HG03565 (cell line): ENCODE measurements around the gene KIRREL3.

Experiments
- ATAC-seq: cut with Tn5 transposase; IDR thresholded peaks from one replicate; pipeline ENCODE4 v1.9.1; 2021; ENCODE audit warnings: mild to moderate bottlenecking, moderate library complexity; ENCODE audit not compliant: unreplicated experiment

KIRREL3 gene

GRCh38 chr11:126646701-126647557, 353.6 kb downstream of the KIRREL3 start:
- ATAC-seq = no peak

DNA sequence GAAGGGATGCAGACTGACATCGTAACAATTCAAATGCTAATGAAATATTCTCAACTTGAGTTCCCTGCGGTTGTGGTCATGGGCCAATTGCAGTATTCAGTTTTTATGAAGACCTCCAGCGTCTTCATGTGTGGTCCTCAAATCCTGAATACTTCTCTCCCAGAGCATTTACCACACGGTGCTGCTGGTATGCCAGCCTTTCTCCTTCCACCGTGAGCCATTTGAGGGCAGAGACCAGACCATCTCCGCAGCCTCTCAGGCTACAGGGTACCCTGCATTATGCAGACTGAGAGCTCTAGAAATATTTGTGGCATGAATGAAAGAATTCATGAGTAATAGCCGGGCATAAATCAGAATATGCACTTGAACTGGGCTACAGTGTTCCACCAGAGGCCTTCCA, 355.4 kb downstream of the KIRREL3 start:
- ATAC-seq = no peak

- no peak for ATAC-seq
These were observed 360.4 kb downstream of the KIRREL3 start for GRCh38 chr11:126640186-126640585.

DNA sequence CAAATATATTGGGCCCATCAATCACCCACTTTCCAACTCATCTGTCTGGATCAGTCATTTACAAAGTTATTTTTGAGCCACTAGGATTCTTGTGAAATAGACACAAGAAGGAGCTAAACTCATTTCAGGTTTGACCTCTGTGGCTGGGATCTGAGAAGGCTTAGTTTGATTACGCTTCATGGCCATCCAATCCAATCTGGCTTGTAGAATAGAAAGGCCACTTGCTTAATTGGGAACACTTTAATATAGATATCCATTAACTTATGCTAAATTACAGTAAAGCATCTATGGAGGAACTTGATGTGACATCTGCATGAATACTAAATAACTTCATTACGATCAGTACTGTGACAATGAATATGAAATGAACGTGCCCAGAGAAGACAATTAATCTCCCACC, 360.9 kb downstream of the KIRREL3 start:
- ATAC-seq = no peak

- ATAC-seq = no peak
These were observed 361.9 kb downstream of the KIRREL3 start for GRCh38 chr11:126638648-126639047.

- ATAC-seq = no peak
These were observed 362.8 kb downstream of the KIRREL3 start for GRCh38 chr11:126637795-126638175.

DNA sequence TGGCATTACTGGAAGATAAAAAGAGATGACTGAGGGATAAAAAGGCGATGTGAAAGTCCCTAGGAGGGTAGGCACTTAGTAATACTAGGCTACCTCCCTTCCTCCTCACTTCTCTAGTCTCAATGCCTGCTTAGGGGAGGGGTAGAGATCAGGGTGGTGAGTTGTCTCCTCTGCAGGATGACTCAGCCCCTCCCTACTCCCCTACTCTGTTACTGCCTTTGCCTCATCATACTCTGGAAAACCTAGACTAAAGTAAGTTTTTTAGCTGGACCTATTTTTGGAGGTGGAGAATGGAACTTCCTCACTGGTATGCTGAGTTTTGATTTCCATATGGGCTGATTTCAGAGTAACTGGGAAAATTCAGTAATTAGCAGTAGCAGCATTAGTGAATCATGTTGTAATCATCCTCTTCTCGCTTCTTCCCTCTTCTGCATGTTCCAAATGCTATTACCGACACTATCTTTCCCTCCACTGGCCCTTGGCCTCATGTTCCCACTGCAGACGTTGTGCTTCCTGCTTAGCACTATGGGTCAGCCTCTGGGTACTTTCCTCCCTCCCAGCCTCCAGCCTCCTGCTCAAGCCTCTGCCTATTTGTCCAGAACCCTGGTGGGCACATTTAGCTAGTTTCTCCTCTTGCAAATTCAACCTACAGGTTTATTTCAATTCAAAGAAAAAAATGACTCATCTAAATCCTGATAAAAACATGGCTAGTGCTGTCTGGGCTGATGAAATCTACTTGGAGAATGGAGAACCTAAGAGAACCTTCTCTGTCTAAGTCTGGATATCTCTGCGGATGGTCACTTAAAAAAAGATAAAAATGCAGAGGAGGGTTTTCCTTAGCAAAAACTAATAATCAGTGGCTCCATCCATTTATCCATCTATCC, 363.4 kb downstream of the KIRREL3 start:
- ATAC-seq = no peak

DNA sequence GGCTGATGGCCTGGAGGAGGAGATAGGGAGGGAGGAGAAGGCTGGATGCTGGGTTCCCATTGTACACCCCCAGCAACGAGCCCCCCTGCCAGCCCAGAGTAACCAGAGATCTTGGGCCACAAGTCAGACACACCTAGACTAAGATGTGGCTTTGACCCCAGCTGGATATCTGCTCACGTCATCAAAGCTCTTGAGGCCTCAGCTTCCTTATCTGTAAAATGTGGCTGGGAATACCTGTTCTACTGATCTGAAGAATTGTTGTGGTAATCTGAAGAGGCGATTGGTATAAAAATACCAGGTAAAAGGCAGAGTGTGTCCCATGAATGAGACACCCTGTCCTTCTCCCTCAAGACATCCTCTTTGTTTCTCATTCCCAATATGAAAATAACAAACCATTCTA, 365.1 kb downstream of the KIRREL3 start:
- ATAC-seq = no peak

DNA sequence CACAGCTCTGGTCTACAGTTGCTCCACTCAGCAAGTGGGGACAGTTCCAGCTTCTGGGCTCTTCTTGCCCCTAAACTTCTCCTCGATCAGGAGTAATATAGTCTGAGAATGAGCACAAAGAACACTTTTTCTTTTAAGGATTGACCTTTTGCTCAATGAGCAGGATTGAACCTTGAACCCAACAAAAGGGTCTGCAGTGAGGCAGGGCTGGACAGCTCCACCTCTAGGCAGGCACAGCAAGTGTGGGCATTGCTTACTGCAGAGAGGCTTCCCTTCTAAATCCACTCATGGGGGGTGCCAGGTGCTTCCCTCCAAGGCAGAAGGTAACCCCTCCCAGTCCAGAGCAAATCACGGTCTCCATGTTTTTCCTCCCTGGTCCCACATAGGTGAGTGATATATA, 365.6 kb downstream of the KIRREL3 start:
- ATAC-seq = no peak

DNA sequence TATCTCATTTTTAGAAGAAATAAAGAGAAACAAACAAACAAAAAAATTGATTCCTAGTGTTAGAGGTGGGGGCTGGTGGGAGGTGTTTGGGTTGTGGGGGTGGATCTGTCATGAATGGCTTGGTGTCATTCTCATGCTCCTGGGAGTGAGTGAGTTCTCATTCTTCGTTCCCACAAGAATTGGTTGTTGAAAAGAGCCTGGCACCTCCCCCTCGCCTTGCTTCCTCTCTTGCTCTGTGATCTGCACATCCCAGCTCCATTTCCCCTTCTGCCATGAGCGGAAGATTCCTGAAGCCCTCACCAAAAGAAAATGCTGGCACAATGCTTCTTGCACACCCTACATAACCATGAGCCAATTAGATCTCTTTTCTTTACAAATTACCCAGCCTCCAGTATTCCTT, 367.2 kb downstream of the KIRREL3 start:
- no peak for ATAC-seq

DNA sequence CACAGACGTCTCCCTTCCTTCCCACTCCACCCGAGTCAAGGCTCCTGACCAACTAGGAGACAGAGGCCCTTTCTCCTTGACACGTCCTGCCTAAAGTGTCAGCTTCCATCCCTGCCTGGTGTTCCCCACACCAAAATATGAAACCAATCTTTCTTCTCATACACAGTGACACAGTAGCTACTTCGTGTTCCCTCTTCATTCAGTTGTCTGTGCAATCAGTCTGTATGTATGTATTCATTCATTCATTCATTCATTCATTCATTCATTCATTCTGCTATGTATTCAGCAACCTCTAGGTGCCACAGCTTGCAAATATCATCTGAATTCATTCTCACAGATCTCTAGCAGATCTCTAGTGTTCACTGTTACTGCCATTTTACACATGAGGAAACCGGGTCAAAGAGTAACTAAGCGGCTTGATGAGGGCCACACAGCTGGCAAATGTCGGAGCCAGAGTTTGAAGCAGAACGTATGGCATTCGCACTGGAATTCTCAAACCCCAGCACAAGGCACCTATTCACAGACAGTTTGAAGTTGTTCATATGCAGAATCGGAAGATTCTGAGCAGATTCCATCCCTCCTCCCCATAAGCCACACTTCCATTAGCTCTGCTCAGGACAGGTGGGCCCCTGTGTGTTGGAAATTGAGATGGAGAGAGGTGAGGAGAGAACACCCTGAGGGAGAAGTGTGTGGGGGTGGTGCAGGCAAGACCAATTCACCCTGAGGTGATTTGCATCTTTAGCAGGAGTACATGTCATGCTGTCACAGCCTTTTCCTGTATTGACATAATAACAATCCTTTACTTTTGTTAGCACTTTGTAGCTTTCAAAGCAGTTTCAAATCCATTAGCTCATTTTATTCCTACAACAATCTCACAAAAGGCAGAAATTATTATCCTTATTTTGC, 369.4 kb downstream of the KIRREL3 start:
- ATAC-seq = no peak

DNA sequence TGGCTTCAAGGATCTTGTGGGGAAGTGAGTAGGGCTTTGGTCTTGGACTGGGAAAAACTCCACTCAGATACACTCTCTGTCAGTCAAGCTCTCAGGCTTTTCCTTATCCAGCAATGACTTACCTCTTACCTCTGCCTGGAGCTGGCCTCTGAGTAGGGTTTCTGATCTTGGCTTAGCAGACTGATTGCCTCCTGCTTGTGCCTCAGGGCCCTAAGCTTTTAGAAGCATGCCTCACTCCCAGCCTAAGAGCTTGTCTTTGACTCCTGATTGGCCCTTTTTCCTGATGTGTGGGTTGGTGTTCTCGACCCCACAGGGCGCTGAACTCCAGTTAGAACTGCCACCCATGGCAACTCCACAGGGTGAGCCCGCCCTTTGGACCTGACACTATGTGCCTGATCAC, 370.1 kb downstream of the KIRREL3 start:
- ATAC-seq = no peak

DNA sequence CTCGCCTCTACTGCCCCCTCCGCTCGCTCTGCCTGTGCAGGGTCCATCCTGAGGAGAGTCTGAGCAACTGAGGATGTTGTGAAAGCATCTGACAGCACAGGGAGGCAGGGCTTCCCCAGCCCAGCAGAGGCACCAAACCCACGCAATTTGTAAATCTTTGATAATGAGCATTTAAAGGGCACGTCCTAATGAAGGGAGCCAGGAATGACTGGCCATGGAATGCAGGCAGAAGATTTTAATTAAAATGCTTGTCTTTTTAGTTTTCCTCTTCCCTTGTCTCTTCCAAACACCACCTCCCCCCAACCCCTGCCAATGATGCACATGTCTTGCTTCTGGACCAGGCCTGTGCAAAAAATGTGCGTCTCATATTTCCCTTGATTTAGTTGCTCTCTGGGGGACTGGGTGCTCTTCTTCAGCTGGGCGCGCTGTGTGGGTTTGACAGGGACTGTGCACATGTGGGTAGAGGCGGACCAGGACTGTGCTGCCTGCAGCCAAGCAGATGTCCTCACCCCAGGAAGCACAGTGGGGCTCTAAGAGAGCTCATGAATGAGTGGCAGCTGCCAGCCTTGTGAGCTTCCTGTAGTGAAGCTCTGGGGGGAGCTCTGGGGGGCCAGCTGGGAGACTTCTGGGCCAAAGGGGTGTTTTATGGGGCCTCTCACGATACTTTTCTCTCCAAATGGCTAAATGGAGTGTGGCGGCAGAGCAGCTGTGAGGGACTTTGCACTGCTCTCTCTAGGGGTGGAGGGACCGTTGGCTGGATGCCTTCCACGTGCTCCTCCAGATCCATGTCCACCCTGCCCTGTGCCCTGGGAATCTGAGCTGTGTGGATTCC, 371.6 kb downstream of the KIRREL3 start:
- no peak for ATAC-seq

GRCh38 chr11:126628450-126628789, 372.1 kb downstream of the KIRREL3 start:
- no peak for ATAC-seq

DNA sequence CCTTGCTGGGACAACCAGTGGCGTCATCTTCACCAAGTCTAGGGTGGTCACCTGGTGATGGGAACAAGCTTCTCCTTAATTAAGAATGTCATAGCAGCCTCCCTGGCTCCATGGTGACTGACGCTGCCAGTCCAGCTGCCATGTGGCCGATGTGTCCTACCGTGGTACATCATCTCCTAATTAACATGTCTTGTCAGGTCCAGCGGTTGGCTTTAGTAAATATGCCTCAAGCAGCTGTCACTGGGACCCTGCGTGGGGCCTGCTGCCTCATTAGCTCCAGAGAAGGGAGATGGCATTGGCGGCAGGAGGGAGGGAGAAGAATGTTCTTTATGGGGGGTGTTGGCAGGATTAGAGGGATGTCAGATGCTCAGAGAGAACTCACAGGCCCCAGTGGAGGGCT, 373.1 kb downstream of the KIRREL3 start:
- ATAC-seq = no peak

- ATAC-seq = no peak
These were observed 376.1 kb downstream of the KIRREL3 start for GRCh38 chr11:126624506-126624905.

DNA sequence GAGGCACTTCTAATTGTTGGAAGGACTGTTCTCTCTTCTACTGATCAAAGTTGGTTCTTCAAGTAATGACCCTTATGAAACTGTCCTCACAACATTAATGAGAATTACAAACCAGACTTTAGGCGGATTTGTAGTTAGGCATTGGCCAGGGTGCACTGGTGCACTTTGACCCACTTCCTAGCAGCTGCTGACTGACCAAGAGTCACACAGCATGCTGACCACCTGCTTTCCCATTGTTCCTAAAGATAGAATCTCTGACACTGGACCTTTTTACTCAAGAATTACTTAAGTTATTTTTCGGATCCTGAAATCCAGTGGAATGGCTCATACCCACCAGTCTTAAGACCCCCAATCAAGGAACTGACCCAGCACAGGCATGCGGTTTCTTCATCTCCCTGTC, 381.1 kb downstream of the KIRREL3 start:
- ATAC-seq = no peak

DNA sequence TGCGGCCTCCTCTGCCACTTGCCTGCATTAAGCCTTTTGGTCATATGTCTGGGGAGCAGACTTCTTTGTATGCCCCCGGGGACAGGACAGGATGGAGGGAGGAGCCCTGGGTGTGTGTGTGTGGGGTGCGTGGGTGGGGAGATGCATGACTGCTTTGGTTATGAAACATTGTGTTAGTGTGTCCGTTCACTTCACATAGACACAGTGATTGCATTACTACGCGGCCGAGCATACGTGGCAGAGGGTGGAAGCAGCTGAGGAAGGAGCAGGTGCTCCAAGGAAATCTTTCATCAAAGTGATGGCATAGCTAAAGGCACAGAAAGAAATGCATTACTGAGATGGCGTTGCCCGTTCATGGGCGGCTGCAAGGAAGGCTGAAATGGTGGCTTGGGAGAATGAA, 384.7 kb downstream of the KIRREL3 start:
- ATAC-seq = no peak

DNA sequence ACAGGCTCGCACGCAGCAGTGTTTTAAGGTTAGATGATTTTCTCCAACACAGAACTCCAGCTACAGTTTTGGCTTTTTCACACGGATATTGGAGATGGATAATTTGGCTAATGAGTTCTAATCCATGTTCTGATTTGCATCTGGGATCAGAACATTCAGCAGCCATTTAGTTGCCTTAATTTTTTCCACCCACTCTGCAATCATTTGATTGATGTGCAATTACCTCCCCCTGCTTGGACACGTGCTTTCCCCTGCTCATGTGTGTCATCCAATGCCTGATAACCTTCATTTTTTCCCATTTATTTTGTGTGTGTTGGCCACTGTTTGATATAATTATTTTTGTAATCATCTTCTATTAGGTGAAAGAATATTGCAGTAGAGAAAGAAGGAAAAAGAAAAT, 387.3 kb downstream of the KIRREL3 start:
- ATAC-seq = no peak

GRCh38 chr11:126612671-126613070, 387.9 kb downstream of the KIRREL3 start:
- ATAC-seq = no peak
